ENCODE results near the gene SEMA3B. TPM values are rescaled to one million over a fixed set of nuclear protein-coding genes. Genes with fewer than 3 reads are reported as not detected.
"Not testable (repeated sequence)": the region's sequence is repeated elsewhere in the genome, so short reads cannot be mapped to it uniquely, and the experiment has no call there.

Gene SEMA3B
- total RNA-seq, 4 donors from 2014 or later: 37.4 to 66.6 (median 46.4) TPM

DNA sequence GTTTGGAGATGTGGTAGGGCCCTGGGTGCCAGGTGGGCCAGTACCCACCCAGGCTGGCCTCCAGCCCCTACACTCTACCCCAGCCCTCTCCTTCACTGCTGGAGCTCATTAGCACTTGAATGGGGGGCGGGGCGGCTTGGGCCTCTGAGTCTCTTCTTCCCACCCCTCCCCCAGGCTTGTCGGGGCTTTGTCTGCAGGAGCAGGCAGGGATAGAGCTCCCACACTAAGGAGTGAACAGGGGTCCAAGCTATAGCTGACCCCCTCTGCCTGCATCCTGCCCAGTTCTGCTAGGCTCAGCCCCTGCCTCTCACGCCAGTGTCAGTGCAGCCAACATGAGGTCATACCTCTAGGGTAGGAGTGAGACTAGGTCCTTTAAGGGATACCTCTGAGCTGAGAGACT lies 27.8 kb upstream of the SEMA3B start:
- peak overlapping the region; percentile 88 to 92 (median 90) for H3K27ac ChIP-seq (replicated peaks in 1 of 4)
- no peak for TF ChIP-seq CTCF (IDR thresholded peaks at IDR 0.05)
- TF ChIP-seq POLR2A (IDR thresholded peaks at IDR 0.05; ENCODE audit: low read depth): no peak
- no peak for TF ChIP-seq EP300 (IDR thresholded peaks at IDR 0.05)
- TF ChIP-seq POLR2AphosphoS5 (IDR thresholded peaks at IDR 0.05): no peak
- no peak overlapping the region for H3K4me3 ChIP-seq
- H3K9me3 ChIP-seq: no peaks in the 10 kb centered on the region
- no peak for DNase-seq (ENCODE audit: extremely low spot score)
- H3K4me1 ChIP-seq: peaks cover 87 to 96% (median 94%) of the 10 kb centered on the region in 4 donors
- H3K27me3 ChIP-seq: no peaks in the 10 kb centered on the region
- H3K36me3 ChIP-seq: peaks cover 0 to 16% (median 7%) of the 10 kb centered on the region in 4 donors
- 55% methylated on average over 4 of the region's 4 CpGs for WGBS
- intact Hi-C loops (cut with DNase I): no loop called here

DNA sequence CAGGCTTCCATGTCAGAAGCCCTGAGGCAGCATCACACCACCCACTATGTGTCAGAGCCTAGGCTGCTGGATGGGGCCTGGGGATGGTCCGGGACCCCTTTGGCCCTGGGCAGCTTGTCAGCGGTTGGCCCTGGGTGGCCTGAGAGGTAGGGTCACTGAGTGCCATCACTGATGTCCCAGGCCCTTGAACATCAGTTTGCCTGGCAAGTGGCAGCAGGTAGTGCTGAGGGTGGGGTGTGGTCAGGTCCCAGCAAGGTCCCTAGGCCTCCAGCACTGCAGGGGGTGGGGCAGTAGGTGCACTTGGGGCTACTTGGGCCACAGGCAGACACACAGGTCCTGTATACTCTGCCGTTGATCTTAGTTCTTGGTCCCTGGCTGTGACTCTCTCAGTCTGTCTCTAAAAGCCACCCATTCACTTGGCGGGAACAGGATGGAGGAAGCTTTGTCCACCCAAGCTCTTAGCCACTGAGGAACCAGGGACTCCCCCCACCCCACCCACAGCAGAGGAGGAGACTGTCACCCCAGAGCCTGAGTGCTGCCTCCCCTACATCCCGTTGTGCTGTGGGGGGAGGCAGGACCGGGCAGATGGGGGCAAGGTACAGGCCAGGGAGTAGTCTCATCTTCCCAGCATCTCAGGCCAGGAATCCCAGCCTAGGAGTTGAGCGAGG lies 27.1 kb upstream of the SEMA3B start:
- no peak for TF ChIP-seq EP300 (IDR thresholded peaks at IDR 0.05)
- no peak for TF ChIP-seq POLR2A (IDR thresholded peaks at IDR 0.05; ENCODE audit: low read depth)
- TF ChIP-seq CTCF (IDR thresholded peaks at IDR 0.05): no peak
- WGBS: 82% methylated on average over 2 of the region's 7 CpGs
- intact Hi-C loops (cut with DNase I): no loop called here
- H3K4me3 ChIP-seq: no peak overlapping the region
- H3K27ac ChIP-seq (replicated peaks in 1 of 4): peak overlapping the region; percentile 88 to 92 (median 90)
- H3K4me1 ChIP-seq: peaks cover 93 to 100% (median 99%) of the 10 kb centered on the region in 4 donors
- H3K36me3 ChIP-seq: peaks cover 0 to 16% (median 7%) of the 10 kb centered on the region in 4 donors
- no peaks in the 10 kb centered on the region for H3K9me3 ChIP-seq
- no peak for DNase-seq (ENCODE audit: extremely low spot score)
- H3K27me3 ChIP-seq: no peaks in the 10 kb centered on the region

DNA sequence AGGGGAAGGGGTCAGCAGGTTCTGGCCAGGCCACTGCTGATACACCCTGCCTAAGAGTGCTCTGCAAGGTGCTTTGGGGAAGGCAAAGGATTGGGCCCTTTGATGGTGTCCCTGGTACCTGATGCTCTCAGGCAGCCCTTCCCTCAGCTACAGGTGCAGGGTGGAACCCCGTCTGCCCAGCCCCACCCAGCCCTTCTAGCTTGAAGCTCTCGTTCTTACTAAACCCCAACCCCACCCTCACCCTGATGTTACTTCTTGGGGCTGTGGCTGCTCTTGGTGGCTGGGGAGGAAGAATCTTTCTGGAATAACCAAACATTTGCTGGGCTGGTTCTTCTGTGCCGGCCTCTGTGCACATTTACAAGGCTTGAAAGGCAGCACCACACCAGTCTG lies 26.6 kb upstream of the SEMA3B start:
- 32% methylated on average over 2 of the region's 3 CpGs for WGBS
- no peak for DNase-seq (ENCODE audit: extremely low spot score)
- Histone ChIP-seq H3K36me3 (peaks cover 0 to 16% (median 7%) of the 10 kb centered on the region in 4 donors), H3K4me1 (peaks cover 94 to 100% (median 100%) of the 10 kb centered on the region in 4 donors), H3K4me3 (peak overlapping the region in 3 of 4 donors; percentile 0 to 15 (median 10)), H3K27me3 (no peaks in the 10 kb centered on the region), H3K9me3 (no peaks in the 10 kb centered on the region), H3K27ac (replicated peaks in 1 of 4) (peak overlapping the region; percentile 88 to 92 (median 90))
- TF ChIP-seq CTCF (IDR thresholded peaks at IDR 0.05): no peak
- TF ChIP-seq EP300 (IDR thresholded peaks at IDR 0.05): no peak
- TF ChIP-seq POLR2A (IDR thresholded peaks at IDR 0.05; ENCODE audit: low read depth): no peak
- TF ChIP-seq POLR2AphosphoS5 (IDR thresholded peaks at IDR 0.05): no peak
- intact Hi-C loops (cut with DNase I): no loop called here

GRCh38 chr3:50242851-50243542 lies 25.9 kb upstream of the SEMA3B start:
- peaks cover 0 to 16% (median 7%) of the 10 kb centered on the region in 4 donors for H3K36me3 ChIP-seq
- peak overlapping the region in 3 of 4 donors; percentile 0 to 25 (median 10) for H3K4me3 ChIP-seq
- H3K9me3 ChIP-seq: no peaks in the 10 kb centered on the region
- TF ChIP-seq POLR2A (IDR thresholded peaks at IDR 0.05; ENCODE audit: low read depth): no peak
- TF ChIP-seq POLR2AphosphoS5 (IDR thresholded peaks at IDR 0.05): peak; percentile 28 to 40
- intact Hi-C loops (cut with DNase I): no loop called here
- DNase-seq (ENCODE audit: extremely low spot score): peak; percentile 93
- 24% methylated on average over 4 of the region's 14 CpGs for WGBS
- H3K4me1 ChIP-seq: peaks cover 99 to 100% (median 100%) of the 10 kb centered on the region in 4 donors
- H3K27me3 ChIP-seq: no peaks in the 10 kb centered on the region
- peak overlapping the region; percentile 88 to 92 (median 90) for H3K27ac ChIP-seq (replicated peaks in 1 of 4)

DNA sequence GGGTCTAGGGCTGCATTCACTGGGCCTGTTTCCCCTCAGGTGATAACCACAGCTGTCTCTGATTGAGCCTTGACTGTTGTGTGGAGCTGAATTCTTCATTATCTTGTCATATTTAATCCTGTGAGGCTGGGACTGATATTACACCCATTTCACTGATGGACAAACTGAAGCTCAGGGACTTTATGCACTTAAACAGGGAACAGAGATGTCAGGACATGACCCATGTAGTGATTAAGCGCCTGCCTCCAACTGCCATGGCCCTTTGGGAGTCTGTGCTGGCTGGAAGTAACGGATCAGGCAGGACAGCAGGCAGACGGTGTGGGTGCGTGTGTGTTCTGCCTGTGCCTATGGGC lies 25.4 kb upstream of the SEMA3B start:
- WGBS: 74% methylated on average over 4 of the region's 4 CpGs
- no peaks in the 10 kb centered on the region for H3K27me3 ChIP-seq
- peaks cover 0 to 16% (median 7%) of the 10 kb centered on the region in 4 donors for H3K36me3 ChIP-seq
- peaks cover 100% of the 10 kb centered on the region in 4 donors for H3K4me1 ChIP-seq
- peak overlapping the region in 3 of 4 donors; percentile 0 to 25 (median 10) for H3K4me3 ChIP-seq
- DNase-seq (ENCODE audit: extremely low spot score): no peak
- no peaks in the 10 kb centered on the region for H3K9me3 ChIP-seq
- intact Hi-C loops (cut with DNase I): no loop called here
- no peak for TF ChIP-seq POLR2A (IDR thresholded peaks at IDR 0.05; ENCODE audit: low read depth)
- no peak for TF ChIP-seq EP300 (IDR thresholded peaks at IDR 0.05)
- TF ChIP-seq CTCF (IDR thresholded peaks at IDR 0.05): no peak
- no peak for TF ChIP-seq POLR2AphosphoS5 (IDR thresholded peaks at IDR 0.05)
- H3K27ac ChIP-seq (replicated peaks in 1 of 4): peak overlapping the region; percentile 88 to 92 (median 90)

DNA sequence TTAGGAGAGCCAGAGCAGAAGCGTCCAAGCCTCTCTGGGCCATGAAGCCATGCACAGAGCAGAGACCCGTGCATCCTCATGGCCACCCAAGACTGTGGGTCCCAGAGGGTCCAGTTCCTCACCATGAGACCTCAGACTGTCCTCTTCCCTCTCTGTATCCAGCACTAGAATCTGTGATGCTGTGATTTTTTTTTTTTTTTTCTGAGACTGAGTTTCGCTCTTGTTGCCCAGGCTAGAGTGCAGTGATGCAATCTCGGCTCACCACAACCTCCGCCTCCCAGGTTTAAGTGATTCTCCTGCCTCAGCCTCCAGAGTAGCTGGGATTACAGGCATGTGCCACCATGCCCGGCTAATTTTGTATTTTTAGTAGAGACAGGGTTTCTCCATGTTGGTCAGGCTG lies 24.1 kb upstream of the SEMA3B start:
- WGBS: 64% methylated on average over 6 of the region's 6 CpGs
- Histone ChIP-seq H3K36me3 (peaks cover 0 to 16% (median 3%) of the 10 kb centered on the region in 4 donors), H3K4me1 (peaks cover 100% of the 10 kb centered on the region in 4 donors), H3K27ac (replicated peaks in 1 of 4) (peak overlapping the region; percentile 86 to 92 (median 90))
- H3K4me3 ChIP-seq; DNase-seq (ENCODE audit: extremely low spot score); H3K9me3 ChIP-seq; intact Hi-C loops (cut with DNase I); H3K27me3 ChIP-seq: not testable (repeated sequence)

Measured in esophagus muscularis mucosa (tissue), 4 donors.